Measurements from ENCODE around the gene HSD3B7. TPM values are rescaled to one million over a fixed set of nuclear protein-coding genes. Genes with fewer than 3 reads are reported as not detected.

The HSD3B7 gene
- total and polyA plus RNA-seq, 10 donors: 5.3 to 24.5 (median 18.1) TPM

DNA sequence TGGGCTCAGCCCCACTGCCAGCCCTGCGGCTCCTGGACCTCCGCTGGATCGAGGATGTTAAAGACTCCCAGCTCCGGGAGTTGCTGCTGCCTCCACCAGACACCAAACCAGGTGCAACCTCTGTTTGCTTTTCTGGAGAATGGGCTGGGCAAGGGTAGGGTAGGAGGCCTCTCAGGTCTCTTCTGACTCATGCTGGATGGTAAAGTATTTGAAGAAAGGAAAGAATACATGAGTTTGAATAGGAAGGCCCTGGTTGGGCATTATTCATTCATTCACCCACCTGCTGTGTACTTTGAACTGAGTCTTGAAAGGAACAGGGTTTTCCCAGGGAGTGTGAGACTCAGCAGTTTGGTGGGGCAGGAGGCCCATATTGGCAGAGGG, 42.6 kb upstream of the HSD3B7 start:
- Histone ChIP-seq H3K9me3 (no peaks in the 10 kb centered on the region), H3K4me3 (peak overlapping the region in 2 of 8 donors; percentile 13 to 39), H3K36me3 (peaks cover 0 to 77% (median 4%) of the 10 kb centered on the region in 6 donors), H3K4me1 (peaks cover 5 to 29% (median 18%) of the 10 kb centered on the region in 6 donors), H3K27ac (peak overlapping the region in 6 of 8 donors; percentile 29 to 75 (median 60)), H3K27me3 (replicated peaks in 1 of 7) (no peaks in the 10 kb centered on the region)
- no peak for DNase-seq
- intact Hi-C loops (cut with DNase I; ENCODE audit: low total_unique reads): no loop called here
- 86 to 100% (median 89%) methylated on average over 1 to 4 of the region's 4 CpGs for whole genome bisulfite sequencing, 5 donors
- TF ChIP-seq, protein P1, sequence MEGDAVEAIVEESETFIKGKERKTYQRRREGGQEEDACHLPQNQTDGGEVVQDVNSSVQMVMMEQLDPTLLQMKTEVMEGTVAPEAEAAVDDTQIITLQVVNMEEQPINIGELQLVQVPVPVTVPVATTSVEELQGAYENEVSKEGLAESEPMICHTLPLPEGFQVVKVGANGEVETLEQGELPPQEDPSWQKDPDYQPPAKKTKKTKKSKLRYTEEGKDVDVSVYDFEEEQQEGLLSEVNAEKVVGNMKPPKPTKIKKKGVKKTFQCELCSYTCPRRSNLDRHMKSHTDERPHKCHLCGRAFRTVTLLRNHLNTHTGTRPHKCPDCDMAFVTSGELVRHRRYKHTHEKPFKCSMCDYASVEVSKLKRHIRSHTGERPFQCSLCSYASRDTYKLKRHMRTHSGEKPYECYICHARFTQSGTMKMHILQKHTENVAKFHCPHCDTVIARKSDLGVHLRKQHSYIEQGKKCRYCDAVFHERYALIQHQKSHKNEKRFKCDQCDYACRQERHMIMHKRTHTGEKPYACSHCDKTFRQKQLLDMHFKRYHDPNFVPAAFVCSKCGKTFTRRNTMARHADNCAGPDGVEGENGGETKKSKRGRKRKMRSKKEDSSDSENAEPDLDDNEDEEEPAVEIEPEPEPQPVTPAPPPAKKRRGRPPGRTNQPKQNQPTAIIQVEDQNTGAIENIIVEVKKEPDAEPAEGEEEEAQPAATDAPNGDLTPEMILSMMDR (IDR thresholded peaks at IDR 0.05 in 8 of 11, conservative IDR thresholded peaks at IDR 0.05 in 3 of 11): no peak
- TF ChIP-seq POLR2AphosphoS5 (IDR thresholded peaks at IDR 0.05) (no peak), POLR2A (IDR thresholded peaks at IDR 0.05) (no peak)

DNA sequence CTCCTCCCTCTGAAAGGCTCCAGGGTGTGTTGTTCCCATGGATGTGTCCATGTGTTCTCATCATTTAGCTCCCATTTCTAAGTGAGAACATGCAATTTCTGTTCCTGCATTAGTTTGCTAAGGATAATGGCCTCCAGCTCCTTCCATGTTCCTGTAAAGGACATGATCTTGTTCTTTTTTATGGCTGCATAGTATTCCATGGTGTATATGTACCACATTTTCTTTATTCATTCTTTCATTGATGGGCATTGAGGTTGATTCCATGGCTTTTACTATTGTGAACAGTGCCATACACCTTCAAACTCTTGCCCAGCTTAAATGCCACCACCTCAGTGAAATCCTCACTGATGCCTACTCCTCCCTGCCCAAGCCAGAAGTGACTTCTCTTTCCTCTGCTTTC, 40.7 kb upstream of the HSD3B7 start:
- DNase-seq: no peak
- peaks cover 5 to 35% (median 23%) of the 10 kb centered on the region in 6 donors for H3K4me1 ChIP-seq
- intact Hi-C loops (cut with DNase I; ENCODE audit: low total_unique reads): no loop called here
- no peak overlapping the region for H3K27ac ChIP-seq
- H3K9me3 ChIP-seq: no peaks in the 10 kb centered on the region
- H3K27me3 ChIP-seq (replicated peaks in 1 of 7): no peaks in the 10 kb centered on the region
- TF ChIP-seq POLR2AphosphoS5 (IDR thresholded peaks at IDR 0.05) (no peak), POLR2A (IDR thresholded peaks at IDR 0.05) (no peak)
- TF ChIP-seq, protein P1 (IDR thresholded peaks at IDR 0.05 in 8 of 11, conservative IDR thresholded peaks at IDR 0.05 in 3 of 11): no peak
- peaks cover 0 to 67% (median 4%) of the 10 kb centered on the region in 6 donors for H3K36me3 ChIP-seq
- H3K4me3 ChIP-seq: no peak overlapping the region

DNA sequence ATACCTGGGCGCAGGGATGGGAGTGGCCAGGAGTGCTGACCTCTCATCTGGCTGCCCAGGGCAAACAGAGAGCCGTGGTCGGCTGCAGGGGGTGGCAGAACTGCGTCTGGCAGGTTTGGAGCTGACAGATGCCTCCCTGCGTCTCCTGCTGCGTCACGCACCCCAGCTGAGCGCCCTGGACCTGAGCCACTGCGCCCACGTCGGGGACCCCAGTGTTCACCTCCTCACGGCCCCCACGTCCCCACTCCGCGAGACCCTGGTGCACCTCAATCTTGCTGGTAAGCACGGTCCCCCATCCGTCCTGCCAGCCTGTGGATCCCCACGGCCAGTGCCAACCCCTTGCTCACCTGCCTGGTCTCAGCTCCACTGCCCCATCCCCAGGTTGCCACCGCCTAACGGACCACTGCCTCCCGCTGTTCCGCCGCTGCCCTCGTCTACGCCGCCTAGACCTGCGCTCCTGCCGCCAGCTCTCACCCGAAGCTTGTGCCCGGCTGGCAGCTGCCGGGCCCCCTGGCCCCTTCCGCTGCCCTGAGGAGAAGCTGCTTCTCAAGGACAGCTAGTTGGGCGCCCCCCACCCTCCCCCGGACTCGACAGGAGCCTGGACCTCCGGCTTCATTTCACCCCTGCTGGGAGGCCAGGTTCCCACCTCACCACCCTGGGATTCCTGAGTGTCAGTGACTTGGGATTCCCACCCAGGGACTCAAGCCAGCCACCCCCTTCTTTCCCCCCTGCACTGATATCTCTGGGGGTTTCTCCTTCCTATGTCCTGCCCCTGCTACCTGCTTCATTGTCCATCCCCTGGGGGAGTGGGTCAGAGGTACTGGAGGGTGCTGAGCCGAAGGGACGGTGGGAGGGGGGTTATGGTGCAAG, 38.1 kb upstream of the HSD3B7 start:
- H3K9me3 ChIP-seq: no peaks in the 10 kb centered on the region
- TF ChIP-seq, protein P1 (IDR thresholded peaks at IDR 0.05 in 8 of 11, conservative IDR thresholded peaks at IDR 0.05 in 3 of 11): no peak
- TF ChIP-seq POLR2AphosphoS5 (IDR thresholded peaks at IDR 0.05): peak in 2 of 3 donors; percentile 10 to 29
- WGBS, 5 donors: 92 to 96% (median 93%) methylated on average over 37 to 38 of the region's 38 CpGs
- no peaks in the 10 kb centered on the region for H3K27me3 ChIP-seq (replicated peaks in 1 of 7)
- no peak for DNase-seq
- H3K4me3 ChIP-seq: no peak overlapping the region
- H3K27ac ChIP-seq: peak overlapping the region in 1 of 8 donors; percentile 99
- H3K36me3 ChIP-seq: peaks cover 0 to 57% (median 0%) of the 10 kb centered on the region in 6 donors
- H3K4me1 ChIP-seq: peaks cover 15 to 52% (median 38%) of the 10 kb centered on the region in 6 donors
- intact Hi-C loops (cut with DNase I; ENCODE audit: low total_unique reads): no loop called here

DNA sequence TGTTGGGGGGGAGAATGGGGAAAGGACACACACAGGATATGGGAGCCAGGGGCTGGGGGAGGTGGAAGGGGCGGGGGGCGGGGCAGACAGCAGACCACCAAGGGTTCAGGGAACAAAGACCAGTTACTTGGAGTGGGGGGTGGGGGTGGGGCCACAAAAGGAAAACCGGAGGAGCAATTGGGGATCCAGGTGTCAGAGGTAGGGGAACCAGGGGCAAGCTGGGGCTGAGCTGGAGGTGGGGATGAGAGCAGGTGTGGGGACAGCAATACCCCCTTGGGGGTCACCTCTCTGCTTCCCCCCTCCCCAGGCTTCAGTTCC, 37.5 kb upstream of the HSD3B7 start:
- DNase-seq: no peak
- no peaks in the 10 kb centered on the region for H3K27me3 ChIP-seq (replicated peaks in 1 of 7)
- WGBS, 5 donors: 81 to 91% (median 86%) methylated on average over 3 of the region's 3 CpGs
- no peaks in the 10 kb centered on the region for H3K9me3 ChIP-seq
- no peak overlapping the region for H3K4me3 ChIP-seq
- TF ChIP-seq POLR2A (IDR thresholded peaks at IDR 0.05) (no peak), POLR2AphosphoS5 (IDR thresholded peaks at IDR 0.05) (no peak)
- TF ChIP-seq, protein P1 (IDR thresholded peaks at IDR 0.05 in 8 of 11, conservative IDR thresholded peaks at IDR 0.05 in 3 of 11): no peak
- H3K27ac ChIP-seq: peak overlapping the region in 7 of 8 donors; percentile 48 to 99 (median 95)
- intact Hi-C loops (cut with DNase I; ENCODE audit: low total_unique reads): no loop called here
- H3K36me3 ChIP-seq: peaks cover 0 to 53% (median 0%) of the 10 kb centered on the region in 6 donors
- H3K4me1 ChIP-seq: peaks cover 11 to 52% (median 32%) of the 10 kb centered on the region in 6 donors

Measured in spleen (tissue), 11 donors.